IPS DF 6.9 (cell line): ENCODE measurements around the gene TNFRSF8.

Experiments used
- DNase-seq: peaks from one replicate; pipeline ENCODE4 v3.0.0-alpha.2; 2013; ENCODE audit warnings: low read depth, low spot score
- H3K27ac ChIP-seq: one replicate; pipeline ENCODE4 v1.5.1; 2013; ENCODE audit warnings: low read length, control low read depth
- H3K27me3 ChIP-seq: 2 replicates; pipeline ENCODE4 v1.6.1; 2013; ENCODE audit warnings: mild to moderate bottlenecking, low read length; ENCODE audit not compliant: control insufficient read depth, insufficient read depth
- H3K36me3 ChIP-seq: 2 replicates; pipeline ENCODE4 v1.6.1; 2013; ENCODE audit warnings: low read length; ENCODE audit not compliant: control insufficient read depth, insufficient read depth
- H3K4me1 ChIP-seq: 2 replicates; pipeline ENCODE4 v1.6.1; 2013; ENCODE audit warnings: low read length; ENCODE audit not compliant: control insufficient read depth, insufficient read depth
- H3K4me3 ChIP-seq: 2 replicates; pipeline ENCODE4 v1.5.1; 2013; ENCODE audit warnings: mild to moderate bottlenecking, low read length
- H3K9me3 ChIP-seq: 2 replicates; pipeline ENCODE4 v1.6.1; 2013; ENCODE audit warnings: low read length, inconsistent platforms; ENCODE audit not compliant: control insufficient read depth, insufficient read depth
- WGBS: extraction: QIAGEN DNeasy Blood & Tissue Kit; methylation state at CpG from one replicate; pipeline ENCODE4 v1.1.7; 2013; ENCODE audit warnings: mixed read lengths, missing lambda C conversion rate; ENCODE audit not compliant: insufficient read length, insufficient coverage; 5-methylcytosine and 5-hydroxymethylcytosine counted together

The TNFRSF8 gene

GRCh38 chr1:12064073-12064969, 1.2 kb downstream of the TNFRSF8 start:
- H3K4me1 ChIP-seq = peaks cover 8% of the 10 kb centered on the region
- no peaks in the 10 kb centered on the region for H3K9me3 ChIP-seq
- H3K27ac ChIP-seq = no peak overlapping the region
- no peaks in the 10 kb centered on the region for H3K36me3 ChIP-seq
- DNase-seq = no peak
- peak overlapping the region; percentile 35; the same call in 1 of the 2 replicates for H3K4me3 ChIP-seq
- WGBS = no CpG with 5 or more reads among the region's 17 CpGs
- H3K27me3 ChIP-seq = no peaks in the 10 kb centered on the region

GRCh38 chr1:12065872-12066271, 2.8 kb downstream of the TNFRSF8 start:
- Histone ChIP-seq H3K36me3 (no peaks in the 10 kb centered on the region), H3K27me3 (no peaks in the 10 kb centered on the region), H3K9me3 (no peaks in the 10 kb centered on the region), H3K27ac (no peak overlapping the region), H3K4me3 (no peak overlapping the region), H3K4me1 (peaks cover 8% of the 10 kb centered on the region)
- WGBS = no CpG with 5 or more reads among the region's 6 CpGs
- no peak for DNase-seq

DNA sequence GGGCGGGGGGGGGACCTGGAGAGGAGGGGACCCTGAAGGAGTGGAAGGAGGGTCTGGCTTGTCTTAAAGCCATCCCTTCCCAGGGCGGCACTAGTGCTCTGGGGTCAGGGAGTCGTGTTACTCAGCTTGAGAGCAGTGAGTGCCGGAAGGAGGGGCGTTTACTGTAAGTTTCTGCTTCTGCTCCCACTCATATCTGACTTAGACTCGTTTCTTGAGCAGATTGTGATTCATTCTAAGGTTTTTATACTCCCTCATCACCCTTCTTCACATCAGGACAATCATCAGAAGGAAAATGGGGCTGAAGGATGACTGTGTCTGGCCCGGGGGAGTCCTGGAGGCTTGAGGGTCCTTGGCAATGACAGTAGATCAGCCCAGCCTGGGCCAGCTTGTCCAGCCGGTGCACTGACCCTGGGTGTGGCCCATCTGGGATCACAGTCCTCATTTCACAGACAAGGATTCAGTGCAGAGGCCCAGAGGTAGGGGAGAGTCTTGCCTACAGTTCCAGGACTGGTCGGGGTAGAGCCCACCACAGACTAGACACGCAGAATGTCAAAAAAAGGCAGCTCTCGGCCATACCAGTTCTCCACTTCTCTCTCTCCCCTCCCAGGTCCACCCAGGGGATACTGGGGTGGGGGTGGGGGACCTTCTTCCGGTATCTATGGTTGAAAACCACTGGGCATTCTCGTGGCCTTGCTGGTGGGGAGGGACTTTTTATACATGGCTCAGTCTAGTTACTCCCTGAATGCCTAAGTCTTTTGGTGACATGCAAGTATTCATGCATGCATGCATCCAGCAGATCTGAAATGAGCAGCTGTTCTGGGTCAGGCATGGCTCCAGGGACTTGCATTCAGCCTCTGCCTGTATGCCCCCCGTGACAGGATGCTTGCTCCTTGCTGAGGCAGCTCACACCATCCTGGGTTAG, 5.1 kb downstream of the TNFRSF8 start:
- no CpG with 5 or more reads among the region's 14 CpGs for WGBS
- H3K27ac ChIP-seq = no peak overlapping the region
- H3K4me3 ChIP-seq = no peak overlapping the region
- peak; percentile 27 for DNase-seq
- no peaks in the 10 kb centered on the region for H3K27me3 ChIP-seq
- no peaks in the 10 kb centered on the region for H3K9me3 ChIP-seq
- no peaks in the 10 kb centered on the region; the same call in 1 of the 2 replicates for H3K36me3 ChIP-seq
- peaks cover 8% of the 10 kb centered on the region for H3K4me1 ChIP-seq

- no peak for DNase-seq
- Histone ChIP-seq H3K27ac (no peak overlapping the region), H3K4me3 (no peak overlapping the region), H3K36me3 (no peaks in the 10 kb centered on the region; the same call in 1 of the 2 replicates), H3K27me3 (no peaks in the 10 kb centered on the region), H3K9me3 (no peaks in the 10 kb centered on the region), H3K4me1 (peaks cover 6% of the 10 kb centered on the region)
- no CpG with 5 or more reads among the region's 10 CpGs for WGBS
Measured at GRCh38 chr1:12069623-12070244, 6.6 kb downstream of the TNFRSF8 start.

GRCh38 chr1:12071892-12072291, 8.8 kb downstream of the TNFRSF8 start:
- no CpG with 5 or more reads among the region's 3 CpGs for WGBS
- no peak overlapping the region for H3K4me3 ChIP-seq
- peaks cover 8% of the 10 kb centered on the region for H3K4me1 ChIP-seq
- no peaks in the 10 kb centered on the region; the same call in 1 of the 2 replicates for H3K36me3 ChIP-seq
- no peaks in the 10 kb centered on the region for H3K9me3 ChIP-seq
- H3K27ac ChIP-seq = no peak overlapping the region
- H3K27me3 ChIP-seq = no peaks in the 10 kb centered on the region
- no peak for DNase-seq

GRCh38 chr1:12072741-12073140, 9.6 kb downstream of the TNFRSF8 start:
- Histone ChIP-seq H3K27me3 (no peaks in the 10 kb centered on the region), H3K4me3 (no peak overlapping the region), H3K4me1 (peaks cover 6% of the 10 kb centered on the region; the same call in 1 of the 2 replicates), H3K36me3 (no peaks in the 10 kb centered on the region; the same call in 1 of the 2 replicates), H3K9me3 (no peaks in the 10 kb centered on the region), H3K27ac (no peak overlapping the region)
- WGBS = no CpG with 5 or more reads among the region's 8 CpGs
- no peak for DNase-seq

DNA sequence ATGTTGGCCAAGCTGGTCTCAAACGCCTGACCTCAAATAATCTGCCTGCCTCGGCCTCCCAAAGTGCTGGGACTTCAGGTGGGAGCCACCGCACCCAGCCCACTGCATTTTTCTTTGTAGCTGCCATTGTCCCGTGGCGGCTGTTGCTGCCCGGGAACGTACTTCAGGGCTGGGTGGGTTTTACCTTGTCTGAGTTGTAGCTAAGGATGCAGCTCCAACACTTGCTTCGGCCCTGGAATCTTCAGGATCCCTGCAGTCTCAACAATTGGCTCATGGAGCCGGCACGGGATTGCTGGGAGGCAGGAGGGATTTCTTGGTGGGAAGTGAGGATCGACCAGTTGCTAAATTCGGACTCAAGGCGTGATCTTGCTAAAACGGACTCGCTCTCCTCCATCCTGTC, 10.7 kb downstream of the TNFRSF8 start:
- no peak for DNase-seq
- Histone ChIP-seq H3K27ac (no peak overlapping the region), H3K36me3 (no peaks in the 10 kb centered on the region; the same call in 1 of the 2 replicates), H3K4me3 (no peak overlapping the region), H3K27me3 (no peaks in the 10 kb centered on the region), H3K4me1 (peaks cover 7% of the 10 kb centered on the region), H3K9me3 (no peaks in the 10 kb centered on the region)
- no CpG with 5 or more reads among the region's 15 CpGs for WGBS

GRCh38 chr1:12075195-12076114, 12.4 kb downstream of the TNFRSF8 start:
- no peak overlapping the region for H3K4me3 ChIP-seq
- no peaks in the 10 kb centered on the region for H3K9me3 ChIP-seq
- H3K4me1 ChIP-seq = peaks cover 9% of the 10 kb centered on the region
- no peak overlapping the region for H3K27ac ChIP-seq
- WGBS = no CpG with 5 or more reads among the region's 19 CpGs
- H3K36me3 ChIP-seq = no peaks in the 10 kb centered on the region; the same call in 1 of the 2 replicates
- H3K27me3 ChIP-seq = no peaks in the 10 kb centered on the region
- DNase-seq = no peak

DNA sequence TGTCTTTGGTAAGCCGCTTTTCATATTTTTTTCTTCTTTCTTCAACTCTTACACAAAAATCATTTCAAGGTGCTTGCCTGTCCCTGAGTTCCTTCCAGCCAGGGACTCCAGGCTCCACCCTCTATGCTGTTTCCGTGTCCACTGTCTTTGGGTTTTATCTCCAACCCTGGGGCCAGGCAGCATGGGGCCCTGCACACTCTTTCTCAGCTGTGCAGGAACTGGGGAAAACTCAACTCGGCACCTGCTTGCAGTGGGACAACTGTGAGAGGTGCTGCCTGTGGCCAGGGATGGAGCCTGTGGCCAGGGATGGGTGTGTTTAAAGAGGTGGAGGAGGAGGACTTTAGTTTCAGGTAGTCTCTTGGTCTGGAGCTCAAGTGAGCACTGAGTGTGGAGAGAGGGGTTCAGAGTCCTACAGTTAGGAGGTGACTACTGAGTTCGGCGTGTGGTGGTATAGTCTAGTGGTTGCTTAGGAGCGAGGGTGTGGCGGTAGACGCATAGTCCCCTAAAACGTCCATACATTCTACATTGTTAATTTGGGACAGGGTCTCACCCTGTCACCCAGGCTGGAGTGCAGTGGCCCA, 13.4 kb downstream of the TNFRSF8 start:
- DNase-seq = no peak
- H3K27ac ChIP-seq = no peak overlapping the region
- H3K36me3 ChIP-seq = no peaks in the 10 kb centered on the region; the same call in 1 of the 2 replicates
- H3K4me1 ChIP-seq = peaks cover 9% of the 10 kb centered on the region
- no peak overlapping the region for H3K4me3 ChIP-seq
- 100% methylated on average over 1 of the region's 9 CpGs for WGBS
- H3K9me3 ChIP-seq = no peaks in the 10 kb centered on the region
- H3K27me3 ChIP-seq = no peaks in the 10 kb centered on the region
